Neural progenitor cell (in vitro differentiated cells): Measurements from ENCODE around the gene CLEC5A. TPM values are rescaled to one million over a fixed set of nuclear protein-coding genes. Genes with fewer than 3 reads are reported as not detected.
A peak's percentile ranks its signal among the peaks of the same experiment; 100 is the strongest.

ENCODE experiments used
- DNase-seq: peaks from one replicate; pipeline ENCODE4 v3.0.0-alpha.2; 2016; ENCODE audit warnings: low spot score
- H2AFZ ChIP-seq: fragments of 200-600 bp; sonication (generic); replicated peaks from 2 replicates; pipeline ENCODE4 v1.6.1; 2016; ENCODE audit warnings: antibody characterized with exemption
- H3F3A ChIP-seq: fragments of 200-600 bp; sonication (generic); 2 replicates; pipeline ENCODE4 v1.6.1; 2016; ENCODE audit warnings: antibody characterized with exemption, low read depth
- H3K27ac ChIP-seq: fragments of 200-600 bp; sonication (generic); 2 replicates; pipeline ENCODE4 v1.5.1; 2016; ENCODE audit warnings: mild to moderate bottlenecking
- H3K27me3 ChIP-seq: fragments of 200-600 bp; sonication (generic); 2 replicates; pipeline ENCODE4 v1.6.1; 2016; ENCODE audit warnings: mild to moderate bottlenecking, moderate library complexity
- H3K36me3 ChIP-seq: fragments of 200-600 bp; sonication (generic); 2 replicates; pipeline ENCODE4 v1.5.1; 2016
- H3K4me1 ChIP-seq: fragments of 200-600 bp; sonication (generic); 2 replicates; pipeline ENCODE4 v1.6.1; 2016; ENCODE audit warnings: mixed run types
- H3K4me2 ChIP-seq: fragments of 200-600 bp; sonication (generic); 2 replicates; pipeline ENCODE4 v1.6.1; 2016
- H3K4me3 ChIP-seq: fragments of 200-600 bp; sonication (generic); 2 replicates; pipeline ENCODE4 v1.5.1; 2016
- H3K79me2 ChIP-seq: fragments of 200-600 bp; sonication (generic); 2 replicates; pipeline ENCODE4 v1.6.1; 2016; ENCODE audit warnings: low read depth
- H3K9ac ChIP-seq: fragments of 200-600 bp; sonication (generic); 2 replicates; pipeline ENCODE4 v1.6.1; 2016
- H3K9me3 ChIP-seq: fragments of 200-600 bp; sonication (generic); 2 replicates; pipeline ENCODE4 v1.5.1; 2016; ENCODE audit warnings: low read depth
- H4K20me1 ChIP-seq: fragments of 200-600 bp; sonication (generic); 2 replicates; pipeline ENCODE4 v1.6.1; 2016; ENCODE audit warnings: low read depth
- H3K27ac Mint-ChIP-seq: 3 replicates; pipeline ENCODE4 v1.8.0; 2021; ENCODE audit warnings: mixed read lengths
- H3K27me3 Mint-ChIP-seq: 2 replicates; pipeline ENCODE4 v1.8.0; 2022; ENCODE audit warnings: low read depth, mild to moderate bottlenecking, inconsistent platforms, moderate library complexity, mixed read lengths; ENCODE audit not compliant: insufficient read depth
- H3K36me3 Mint-ChIP-seq: 3 replicates; pipeline ENCODE4 v1.8.0; 2021; ENCODE audit warnings: mixed read lengths
- H3K4me1 Mint-ChIP-seq: 3 replicates; pipeline ENCODE4 v1.8.0; 2021; ENCODE audit warnings: mixed read lengths
- H3K4me3 Mint-ChIP-seq: 3 replicates; pipeline ENCODE4 v1.8.0; 2021; ENCODE audit warnings: mild to moderate bottlenecking, moderate library complexity, mixed read lengths
- H3K9me3 Mint-ChIP-seq: 3 replicates; pipeline ENCODE4 v1.8.0; 2020; ENCODE audit warnings: mixed read lengths
- EZH2 ChIP-seq: fragments of 200-600 bp; sonication (generic); IDR thresholded peaks from 2 replicates; pipeline ENCODE4 v1.6.1; 2017; ENCODE audit warnings: antibody characterized with exemption, mild to moderate bottlenecking, moderate library complexity
- EZH2phosphoT487 ChIP-seq: fragments of 200-600 bp; sonication (generic); IDR thresholded peaks from 2 replicates; pipeline ENCODE4 v1.6.1; 2017; ENCODE audit warnings: antibody characterized with exemption
- total RNA-seq: library from RNA; depleted of rRNA; stranded (reverse); fragments of >200 nt; gene quantifications from 2 replicates; pipeline ENCODE4 v1.2.3, GENCODE V29; 2015; ENCODE audit warnings: low replicate concordance
- TF ChIP-seq, protein P1 (sequence below): fragments of 200-600 bp; sonication (generic); IDR thresholded peaks from 2 replicates; pipeline ENCODE4 v1.5.1; 2017; ENCODE audit warnings: antibody characterized with exemption, mild to moderate bottlenecking

CLEC5A gene
- total RNA-seq, 1 donor from 2014 or later: not detected

DNA sequence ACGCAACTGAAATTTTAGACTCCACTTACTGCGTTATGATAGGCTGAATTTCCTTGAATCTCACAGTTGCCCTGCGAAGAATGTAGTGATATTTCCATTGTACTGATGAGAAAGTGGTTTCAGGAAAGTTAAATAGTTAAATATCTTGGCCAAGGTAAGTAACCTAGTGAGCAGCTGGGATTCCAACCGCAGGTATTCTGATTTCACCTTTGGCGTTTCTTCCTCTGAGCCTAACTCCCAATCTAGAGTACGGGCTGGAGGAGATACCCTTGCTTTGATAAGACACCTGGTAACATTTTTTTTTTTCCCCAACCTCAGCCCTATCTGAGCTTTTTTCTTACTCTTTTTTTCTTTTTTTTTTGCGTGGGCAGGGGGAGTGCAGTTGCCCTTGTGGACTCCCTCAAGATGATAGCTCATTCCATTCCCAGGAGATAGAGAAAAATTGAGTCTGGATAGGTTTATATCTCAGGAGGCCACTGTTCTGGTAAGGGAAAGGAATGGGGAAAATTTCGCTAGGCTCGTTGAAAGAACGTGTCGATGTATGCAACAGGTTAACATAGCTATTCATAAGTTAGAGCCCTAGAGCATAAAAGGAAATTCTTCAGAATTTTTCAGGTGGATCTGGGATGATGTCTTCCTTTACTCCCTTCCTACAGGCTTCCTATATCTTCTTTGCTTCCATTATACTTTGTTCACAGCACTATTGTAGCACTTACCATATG is 29.9 kb upstream of the CLEC5A start:
- Mint-ChIP-seq H3K4me1 (no peaks in the 10 kb centered on the region), H3K27me3 (peaks cover 2% of the 10 kb centered on the region), H3K4me3 (no peak overlapping the region), H3K9me3 (no peaks in the 10 kb centered on the region), H3K36me3 (no peaks in the 10 kb centered on the region), H3K27ac (no peak overlapping the region)
- H2AFZ ChIP-seq: peak overlapping the region; percentile 95
- no peaks in the 10 kb centered on the region for H3K4me1 ChIP-seq
- no peaks in the 10 kb centered on the region for H3K27me3 ChIP-seq
- H3K9ac ChIP-seq: no peak overlapping the region
- H3K9me3 ChIP-seq: no peaks in the 10 kb centered on the region
- H4K20me1 ChIP-seq: no peaks in the 10 kb centered on the region
- no peaks in the 10 kb centered on the region for H3K36me3 ChIP-seq
- H3K4me2 ChIP-seq: peak overlapping the region; percentile 64
- H3K27ac ChIP-seq: no peak overlapping the region
- no peaks in the 10 kb centered on the region for H3F3A ChIP-seq
- H3K79me2 ChIP-seq: no peaks in the 10 kb centered on the region
- peak overlapping the region; percentile 31 for H3K4me3 ChIP-seq
- no peak for DNase-seq
- TF ChIP-seq, protein P1, sequence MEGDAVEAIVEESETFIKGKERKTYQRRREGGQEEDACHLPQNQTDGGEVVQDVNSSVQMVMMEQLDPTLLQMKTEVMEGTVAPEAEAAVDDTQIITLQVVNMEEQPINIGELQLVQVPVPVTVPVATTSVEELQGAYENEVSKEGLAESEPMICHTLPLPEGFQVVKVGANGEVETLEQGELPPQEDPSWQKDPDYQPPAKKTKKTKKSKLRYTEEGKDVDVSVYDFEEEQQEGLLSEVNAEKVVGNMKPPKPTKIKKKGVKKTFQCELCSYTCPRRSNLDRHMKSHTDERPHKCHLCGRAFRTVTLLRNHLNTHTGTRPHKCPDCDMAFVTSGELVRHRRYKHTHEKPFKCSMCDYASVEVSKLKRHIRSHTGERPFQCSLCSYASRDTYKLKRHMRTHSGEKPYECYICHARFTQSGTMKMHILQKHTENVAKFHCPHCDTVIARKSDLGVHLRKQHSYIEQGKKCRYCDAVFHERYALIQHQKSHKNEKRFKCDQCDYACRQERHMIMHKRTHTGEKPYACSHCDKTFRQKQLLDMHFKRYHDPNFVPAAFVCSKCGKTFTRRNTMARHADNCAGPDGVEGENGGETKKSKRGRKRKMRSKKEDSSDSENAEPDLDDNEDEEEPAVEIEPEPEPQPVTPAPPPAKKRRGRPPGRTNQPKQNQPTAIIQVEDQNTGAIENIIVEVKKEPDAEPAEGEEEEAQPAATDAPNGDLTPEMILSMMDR: no peak
- TF ChIP-seq EZH2phosphoT487 (no peak), EZH2 (no peak)

DNA sequence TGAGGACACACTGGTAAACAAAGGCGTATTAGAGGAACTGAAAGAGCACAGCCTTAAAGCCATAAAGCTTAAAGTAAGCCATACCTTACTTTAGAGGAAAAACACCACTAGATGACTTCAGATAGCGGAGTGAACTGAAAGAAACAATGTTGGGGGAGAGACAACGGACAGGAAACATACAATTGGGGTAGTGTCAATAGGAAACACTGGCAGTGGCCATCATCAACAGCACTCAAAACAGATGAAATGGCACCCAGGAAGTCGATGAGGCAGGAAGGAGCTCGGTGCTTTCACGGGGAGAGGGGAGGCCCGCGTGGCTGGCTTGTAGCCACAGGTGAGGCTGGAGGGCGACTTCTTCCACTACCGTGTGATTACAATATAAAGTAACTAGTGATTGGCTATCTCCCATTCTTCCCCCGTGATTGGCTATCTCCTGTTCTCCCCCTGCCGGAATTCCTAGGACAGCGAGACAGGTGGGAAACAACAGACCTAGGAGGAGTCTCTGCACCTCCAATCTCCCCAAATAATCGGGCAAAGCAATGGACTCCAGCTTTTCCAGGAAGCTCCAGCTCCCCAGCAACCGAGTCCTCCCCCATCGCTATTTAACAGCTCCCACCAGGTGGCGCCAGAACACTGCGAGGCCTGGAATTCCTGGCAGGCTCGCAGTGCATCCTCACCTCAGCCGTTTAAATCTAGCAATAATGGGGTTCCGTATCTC is 29.2 kb upstream of the CLEC5A start:
- no peak overlapping the region for H3K9ac ChIP-seq
- H2AFZ ChIP-seq: peak overlapping the region; percentile 95
- H3F3A ChIP-seq: no peaks in the 10 kb centered on the region
- H3K27me3 ChIP-seq: no peaks in the 10 kb centered on the region
- no peaks in the 10 kb centered on the region for H3K79me2 ChIP-seq
- H3K4me2 ChIP-seq: peak overlapping the region; percentile 64
- H4K20me1 ChIP-seq: no peaks in the 10 kb centered on the region
- TF ChIP-seq, protein P1: peak; percentile 97
- no peak for TF ChIP-seq EZH2
- TF ChIP-seq EZH2phosphoT487: no peak
- no peaks in the 10 kb centered on the region for H3K9me3 Mint-ChIP-seq
- H3K27ac ChIP-seq: no peak overlapping the region
- peak; percentile 90 for DNase-seq
- H3K4me3 Mint-ChIP-seq: no peak overlapping the region
- peak overlapping the region; percentile 31 for H3K4me3 ChIP-seq
- no peaks in the 10 kb centered on the region for H3K36me3 Mint-ChIP-seq
- no peak overlapping the region for H3K27ac Mint-ChIP-seq
- H3K4me1 ChIP-seq: no peaks in the 10 kb centered on the region
- H3K36me3 ChIP-seq: no peaks in the 10 kb centered on the region
- H3K9me3 ChIP-seq: no peaks in the 10 kb centered on the region
- H3K27me3 Mint-ChIP-seq: peaks cover 2% of the 10 kb centered on the region
- H3K4me1 Mint-ChIP-seq: no peaks in the 10 kb centered on the region

DNA sequence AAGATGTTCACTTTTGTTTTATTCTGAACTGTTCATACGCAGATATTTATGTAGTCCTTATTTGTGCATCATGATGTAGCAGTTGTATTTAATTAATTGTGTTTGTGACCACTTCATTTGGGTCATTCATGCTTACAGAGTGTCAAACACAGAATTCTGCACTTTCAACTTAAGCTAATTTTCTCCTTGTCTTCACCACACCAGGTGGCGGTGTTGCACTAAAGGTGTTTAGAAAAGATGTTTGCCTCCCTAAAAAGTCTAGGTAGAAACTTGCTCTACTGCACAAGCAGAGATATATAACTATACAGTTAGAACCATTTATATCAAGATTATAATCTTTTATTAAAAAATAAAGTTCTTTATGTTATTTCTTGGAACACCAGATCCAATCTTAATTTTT is 28.1 kb upstream of the CLEC5A start:
- Mint-ChIP-seq H3K9me3 (no peaks in the 10 kb centered on the region), H3K27me3 (peaks cover 2% of the 10 kb centered on the region), H3K27ac (no peak overlapping the region), H3K36me3 (no peaks in the 10 kb centered on the region), H3K4me1 (no peaks in the 10 kb centered on the region), H3K4me3 (no peak overlapping the region)
- no peaks in the 10 kb centered on the region for H3K36me3 ChIP-seq
- H4K20me1 ChIP-seq: no peaks in the 10 kb centered on the region
- H3K27ac ChIP-seq: no peak overlapping the region
- no peak overlapping the region for H2AFZ ChIP-seq
- H3F3A ChIP-seq: no peaks in the 10 kb centered on the region
- no peaks in the 10 kb centered on the region for H3K9me3 ChIP-seq
- H3K4me1 ChIP-seq: no peaks in the 10 kb centered on the region
- H3K9ac ChIP-seq: no peak overlapping the region
- peak; percentile 44 for DNase-seq
- TF ChIP-seq, protein P1: peak; percentile 53
- no peak for TF ChIP-seq EZH2phosphoT487
- no peaks in the 10 kb centered on the region for H3K79me2 ChIP-seq
- H3K4me2 ChIP-seq: no peak overlapping the region
- H3K4me3 ChIP-seq: no peak overlapping the region
- H3K27me3 ChIP-seq: no peaks in the 10 kb centered on the region
